HG03432 (cell line): ENCODE data around the gene NRF1.
"Not testable (repeated sequence)": the region's sequence is repeated elsewhere in the genome, so short reads cannot be mapped to it uniquely, and the experiment has no call there.

Experiments
- ATAC-seq: cut with Tn5 transposase; IDR thresholded peaks from one replicate; pipeline ENCODE4 v1.9.1; 2021; ENCODE audit warnings: mild to moderate bottlenecking, moderate library complexity; ENCODE audit not compliant: unreplicated experiment

NRF1 gene

GRCh38 chr7:129643550-129644170 lies 32.1 kb downstream of the NRF1 start:
- ATAC-seq, result no peak

- ATAC-seq, result no peak
These were observed 33.2 kb downstream of the NRF1 start for GRCh38 chr7:129644634-129645230.

- no peak for ATAC-seq
These were observed 35.0 kb downstream of the NRF1 start for GRCh38 chr7:129646369-129647021.

- ATAC-seq, result no peak
These were observed 37.7 kb downstream of the NRF1 start for GRCh38 chr7:129649128-129649690.

GRCh38 chr7:129650056-129650758 lies 38.7 kb downstream of the NRF1 start:
- ATAC-seq, result no peak

- no peak for ATAC-seq
These were observed 41.4 kb downstream of the NRF1 start for GRCh38 chr7:129652914-129653313.

DNA sequence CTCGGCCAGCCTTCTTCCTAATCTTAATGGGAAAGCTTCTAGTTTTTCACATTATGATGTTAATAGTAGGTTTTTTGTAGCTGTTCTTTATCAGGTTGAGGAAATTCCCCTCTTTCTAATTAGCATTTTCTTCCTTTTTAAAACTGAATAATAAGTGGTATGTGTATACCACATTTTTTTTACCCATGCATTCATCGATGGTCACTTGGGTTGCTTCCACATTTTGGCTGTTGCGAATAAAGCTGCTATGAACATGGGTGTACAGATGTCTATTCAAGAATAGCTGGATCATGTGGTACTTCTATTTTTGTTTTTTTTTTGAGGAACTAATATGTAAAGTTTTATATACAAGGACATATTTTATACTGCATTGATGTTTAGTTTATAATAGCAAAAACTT lies 44.3 kb downstream of the NRF1 start:
- no peak for ATAC-seq

DNA sequence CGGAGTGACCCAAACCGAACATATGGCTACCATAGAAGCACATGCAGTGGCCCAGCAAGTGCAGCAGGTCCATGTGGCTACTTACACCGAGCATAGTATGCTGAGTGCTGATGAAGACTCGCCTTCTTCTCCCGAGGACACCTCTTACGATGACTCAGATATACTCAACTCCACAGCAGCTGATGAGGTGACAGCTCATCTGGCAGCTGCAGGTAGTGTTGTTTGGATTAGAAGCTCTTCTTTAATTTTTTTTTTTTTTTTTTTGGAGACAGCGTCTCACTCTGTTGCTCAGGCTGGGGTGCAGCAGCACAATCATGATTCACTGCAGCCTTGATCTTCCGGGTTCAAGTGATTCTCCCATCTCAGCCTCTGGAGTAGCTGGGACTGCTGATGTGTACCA lies 45.8 kb downstream of the NRF1 start:
- ATAC-seq, result no peak

DNA sequence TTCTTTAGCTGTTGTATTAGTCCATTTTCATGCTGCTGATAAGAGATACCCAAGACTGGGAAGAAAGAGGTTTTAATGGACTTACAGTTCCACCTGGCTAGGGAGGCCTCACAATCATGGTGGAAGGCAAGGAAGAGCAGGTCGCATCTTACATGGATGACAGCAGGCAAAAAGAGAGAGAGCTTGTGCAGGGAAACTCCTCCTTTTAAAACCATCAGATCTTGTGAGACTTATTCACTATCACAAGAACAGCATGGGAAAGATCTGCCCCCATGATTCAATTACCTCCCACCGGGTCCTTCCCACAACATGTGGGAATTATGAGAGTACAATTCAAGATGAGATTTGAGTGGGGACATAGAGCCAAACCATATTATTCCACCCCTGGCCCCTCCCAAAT lies 48.4 kb downstream of the NRF1 start:
- ATAC-seq, result not testable (repeated sequence)

DNA sequence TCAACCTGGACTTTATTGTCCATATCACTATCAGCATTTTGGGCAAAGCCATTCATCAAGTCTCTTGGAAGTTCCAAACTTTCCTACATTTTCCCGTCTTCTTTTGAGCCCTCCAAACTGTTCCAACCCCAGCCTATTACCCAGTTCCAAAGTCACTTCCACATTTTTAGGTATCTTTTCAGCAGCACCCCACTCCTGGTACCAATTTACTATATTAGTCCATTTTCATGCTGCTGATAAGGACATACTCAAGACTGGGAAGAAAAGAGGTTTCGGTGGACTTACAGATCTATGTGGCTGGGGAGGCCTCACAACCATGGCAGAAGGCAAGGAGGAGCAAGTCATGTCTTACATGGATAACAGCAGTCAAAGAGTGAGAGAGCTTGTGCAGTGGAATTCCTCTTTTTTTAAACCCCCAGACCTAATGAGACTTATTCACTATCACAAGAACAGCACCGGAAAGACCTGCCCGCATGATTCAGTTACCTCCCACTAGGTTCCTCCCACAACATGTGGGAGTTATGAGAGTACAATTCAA lies 50.2 kb downstream of the NRF1 start:
- no peak for ATAC-seq

- ATAC-seq, result not testable (repeated sequence)
These were observed 51.7 kb downstream of the NRF1 start for GRCh38 chr7:129663240-129663639.

- no peak for ATAC-seq
These were observed 52.8 kb downstream of the NRF1 start for GRCh38 chr7:129664029-129665012.

- ATAC-seq, result no peak
These were observed 53.5 kb downstream of the NRF1 start for GRCh38 chr7:129665013-129665401.

DNA sequence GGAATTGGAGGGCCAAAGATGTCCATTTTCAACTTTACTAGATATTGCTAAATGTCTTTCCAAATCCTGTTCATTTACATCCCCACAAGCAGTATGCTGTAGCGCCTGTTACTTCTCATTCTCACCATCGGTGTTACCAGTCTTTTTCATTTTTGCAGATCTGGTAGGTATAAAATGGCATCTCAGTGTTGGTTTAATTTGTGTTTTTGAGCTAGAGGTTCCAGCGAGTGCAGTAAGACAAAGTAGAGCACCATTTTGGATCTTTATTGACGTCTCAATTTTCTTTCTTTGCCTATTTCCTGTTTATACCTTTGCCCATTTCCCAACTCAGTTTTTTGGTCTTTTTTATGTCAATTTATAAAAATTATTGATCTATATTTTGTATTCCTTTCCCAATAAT lies 55.6 kb downstream of the NRF1 start:
- no peak for ATAC-seq

DNA sequence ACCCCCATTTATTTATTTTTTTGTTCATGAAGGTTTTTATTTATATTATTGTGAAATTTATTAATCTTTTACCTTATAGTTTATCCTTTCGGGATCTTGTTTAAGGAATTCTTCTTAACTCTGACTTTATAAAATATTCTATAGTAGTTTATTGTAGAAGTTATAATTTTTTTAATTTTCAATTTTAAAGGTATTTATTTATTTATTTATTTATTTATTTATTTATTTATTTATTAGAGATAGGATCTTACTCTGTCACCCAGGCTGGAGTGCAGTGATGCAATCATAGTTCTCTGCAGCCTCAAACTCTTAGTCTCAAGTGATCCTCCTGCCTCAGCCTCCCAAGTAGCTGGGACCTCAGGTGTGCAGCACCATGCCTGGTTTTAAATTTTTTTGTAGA lies 56.0 kb downstream of the NRF1 start:
- no peak for ATAC-seq

GRCh38 chr7:129669901-129670300 lies 58.4 kb downstream of the NRF1 start:
- ATAC-seq, result no peak

- ATAC-seq, result no peak
These were observed 59.1 kb downstream of the NRF1 start for GRCh38 chr7:129670656-129671055.

GRCh38 chr7:129671266-129671665 lies 59.7 kb downstream of the NRF1 start:
- no peak for ATAC-seq

DNA sequence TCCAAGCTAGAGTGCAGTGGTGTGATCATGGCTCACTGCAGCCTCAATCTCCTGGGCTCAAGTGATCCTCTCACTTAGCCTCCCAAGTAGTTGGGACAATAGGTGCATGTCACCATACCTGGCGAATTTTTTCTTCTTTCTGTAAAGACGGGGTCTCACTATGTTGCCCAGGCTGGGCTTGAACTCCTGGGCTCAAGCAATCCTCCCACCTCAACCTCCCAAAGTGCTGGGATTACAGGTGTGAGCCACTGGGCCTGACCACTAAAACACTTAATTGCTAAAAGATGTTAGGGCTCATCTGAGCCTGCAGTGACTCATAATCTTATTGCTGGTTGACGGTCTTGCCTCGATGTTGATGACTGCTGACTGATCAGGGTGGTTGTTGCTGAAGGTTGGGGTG lies 63.0 kb downstream of the NRF1 start:
- not testable (repeated sequence) for ATAC-seq

DNA sequence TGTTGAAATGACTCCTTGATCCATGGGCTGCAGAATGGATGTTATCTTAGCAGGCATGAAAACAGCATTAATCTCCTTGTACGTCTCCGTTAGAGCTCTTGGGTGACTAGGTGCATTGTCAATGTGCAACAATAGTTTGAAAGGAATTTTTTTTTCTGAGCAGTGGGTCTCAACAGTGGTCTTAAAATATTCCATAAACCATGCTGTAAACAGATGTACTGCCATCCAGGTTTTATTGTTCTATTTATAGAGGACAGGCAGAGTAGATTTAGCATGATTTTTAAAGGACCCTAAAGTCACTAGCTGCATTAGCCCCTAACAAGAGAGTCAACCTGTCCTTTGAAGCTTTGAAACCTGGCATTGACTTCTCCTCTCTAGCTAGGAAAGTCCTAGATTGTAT lies 64.0 kb downstream of the NRF1 start:
- ATAC-seq, result no peak
